Measurements from ENCODE around the gene MARK3.

- TF ChIP-seq CTCF (IDR thresholded peaks at IDR 0.05) (peak; percentile 29 to 66 (median 52)), POLR2A (IDR thresholded peaks at IDR 0.05) (no peak)
Observed at GRCh38 chr14:103520657-103521437, 135.6 kb downstream of the MARK3 start.
